GM18502 (cell line): Measurements from ENCODE around the gene HEXD.
"Not testable (repeated sequence)": the region's sequence is repeated elsewhere in the genome, so short reads cannot be mapped to it uniquely, and the experiment has no call there.

Experiments used
- ATAC-seq: cut with Tn5 transposase; IDR thresholded peaks from one replicate; pipeline ENCODE4 v1.9.1; 2021; ENCODE audit warnings: mild to moderate bottlenecking; ENCODE audit not compliant: unreplicated experiment, poor library complexity

Gene HEXD

DNA sequence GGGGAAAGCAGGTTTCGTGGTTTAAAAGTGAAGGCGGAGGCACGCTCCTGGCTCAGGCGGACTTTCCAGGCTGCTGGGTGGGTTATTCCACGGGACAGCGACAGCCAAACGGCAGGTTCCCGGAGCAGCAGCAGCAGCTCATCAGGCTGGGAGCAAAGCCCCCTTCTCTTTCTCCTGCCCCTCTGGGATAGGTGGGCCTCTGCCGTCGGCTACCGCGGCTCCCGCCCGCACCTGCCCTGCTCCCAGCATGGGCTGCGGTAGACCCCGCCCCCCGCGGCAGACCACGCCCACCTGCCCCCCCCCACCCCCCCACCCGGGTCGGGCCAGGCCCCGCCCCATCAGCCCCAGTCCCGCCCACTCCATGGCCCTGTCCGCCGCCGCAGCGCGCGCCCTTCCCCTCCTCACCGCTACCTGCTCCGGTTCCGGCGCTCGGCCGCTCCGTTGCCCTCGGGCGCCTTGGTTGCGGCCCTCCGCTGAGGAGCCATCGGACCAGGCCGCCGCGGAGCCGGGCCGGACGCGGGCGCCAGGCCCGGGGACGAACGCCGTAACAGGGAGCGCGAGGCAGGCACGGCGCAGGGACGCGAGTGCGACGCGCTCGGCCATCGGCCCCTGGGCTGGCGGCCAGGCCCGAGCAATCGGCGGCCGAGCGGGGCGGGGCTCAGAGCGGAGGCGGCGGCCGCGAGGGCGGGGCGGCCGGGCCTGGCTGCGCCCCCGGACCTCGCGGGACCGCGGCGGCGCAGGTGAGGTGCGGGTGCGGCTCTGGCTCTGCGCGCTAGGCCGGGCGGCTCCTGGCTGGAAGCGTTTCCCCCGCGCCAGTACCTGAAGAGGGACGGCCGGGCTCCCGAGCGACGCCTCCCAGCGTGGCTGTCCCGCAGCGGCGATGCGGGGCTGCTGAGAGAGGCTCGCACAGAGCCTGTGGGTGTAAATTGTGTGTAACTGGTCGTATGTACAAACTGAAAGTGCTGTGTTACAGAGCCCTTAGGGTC is at the start of gene HEXD, which contains the start of gene OGFOD3:
TSS of gene HEXD (plus strand) at position 347 of the 986 bp plus-strand sequence. CDS start 1,453 bp downstream, outside the sequence.
TSS of gene OGFOD3 (minus strand) at position 586 of the 986 bp plus-strand sequence. CDS start at position 485, 101 bp downstream.
- ATAC-seq: peak; percentile 88

- no peak for ATAC-seq
These were observed 48.9 kb upstream of the HEXD start for GRCh38 chr17:82369211-82369610.

DNA sequence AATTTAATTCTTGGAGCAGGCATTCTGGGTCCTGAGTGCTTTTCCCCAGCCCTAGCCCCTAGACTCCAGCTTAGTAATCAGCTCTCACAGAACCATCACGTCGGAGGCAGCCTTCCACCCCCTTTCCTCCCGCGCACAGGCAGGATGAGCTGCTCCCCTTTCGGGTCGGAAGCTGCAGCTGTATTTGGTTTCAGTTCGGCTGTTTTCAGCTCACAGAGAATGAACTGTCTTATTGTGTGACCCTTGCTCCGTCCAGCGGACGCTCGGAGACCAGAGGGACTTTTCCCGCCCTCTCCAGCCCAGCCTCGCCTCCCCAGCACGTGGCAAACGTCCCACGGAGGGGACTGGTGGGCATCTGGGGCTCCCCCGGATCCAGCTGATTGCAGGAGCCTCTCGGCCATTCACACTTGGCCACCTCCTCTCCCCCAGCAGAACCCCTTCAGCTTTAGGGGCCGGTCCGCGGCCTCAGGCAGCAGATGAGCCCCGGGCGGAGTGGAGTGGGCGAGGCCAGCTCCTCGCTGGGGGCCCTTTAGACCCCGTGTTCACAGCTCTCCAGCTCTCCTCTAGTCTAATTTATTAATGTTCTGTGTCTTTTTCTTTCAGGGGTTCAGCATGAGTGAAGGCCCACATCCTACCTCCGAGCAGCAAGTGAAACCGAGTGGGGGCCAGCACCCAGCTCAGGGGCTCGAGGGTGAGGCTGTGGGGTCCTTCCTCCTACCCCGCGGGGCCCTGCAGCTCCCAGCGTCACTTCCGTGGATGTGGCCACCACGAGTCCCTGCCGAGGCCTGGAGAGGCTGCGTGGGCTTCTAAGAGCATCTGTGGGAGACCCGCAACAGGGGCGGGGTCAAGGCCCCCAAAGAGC is 47.4 kb upstream of the HEXD start:
- peak; percentile 49 for ATAC-seq

- no peak for ATAC-seq
These were observed 46.6 kb upstream of the HEXD start, which contains the start of gene UTS2R for GRCh38 chr17:82371333-82372248. UTS2R (plus strand) TSS chr17:82371765; CDS start chr17:82374325, 2,560 bp downstream.

GRCh38 chr17:82372249-82373071 is 45.7 kb upstream of the HEXD start:
- no peak for ATAC-seq

GRCh38 chr17:82373072-82373452 is 45.1 kb upstream of the HEXD start:
- not testable (repeated sequence) for ATAC-seq

GRCh38 chr17:82373731-82374625 is 44.2 kb upstream of the HEXD start:
- no peak for ATAC-seq

GRCh38 chr17:82374626-82375331 is 43.4 kb upstream of the HEXD start:
- no peak for ATAC-seq

GRCh38 chr17:82375359-82376041 is 42.6 kb upstream of the HEXD start:
- no peak for ATAC-seq

DNA sequence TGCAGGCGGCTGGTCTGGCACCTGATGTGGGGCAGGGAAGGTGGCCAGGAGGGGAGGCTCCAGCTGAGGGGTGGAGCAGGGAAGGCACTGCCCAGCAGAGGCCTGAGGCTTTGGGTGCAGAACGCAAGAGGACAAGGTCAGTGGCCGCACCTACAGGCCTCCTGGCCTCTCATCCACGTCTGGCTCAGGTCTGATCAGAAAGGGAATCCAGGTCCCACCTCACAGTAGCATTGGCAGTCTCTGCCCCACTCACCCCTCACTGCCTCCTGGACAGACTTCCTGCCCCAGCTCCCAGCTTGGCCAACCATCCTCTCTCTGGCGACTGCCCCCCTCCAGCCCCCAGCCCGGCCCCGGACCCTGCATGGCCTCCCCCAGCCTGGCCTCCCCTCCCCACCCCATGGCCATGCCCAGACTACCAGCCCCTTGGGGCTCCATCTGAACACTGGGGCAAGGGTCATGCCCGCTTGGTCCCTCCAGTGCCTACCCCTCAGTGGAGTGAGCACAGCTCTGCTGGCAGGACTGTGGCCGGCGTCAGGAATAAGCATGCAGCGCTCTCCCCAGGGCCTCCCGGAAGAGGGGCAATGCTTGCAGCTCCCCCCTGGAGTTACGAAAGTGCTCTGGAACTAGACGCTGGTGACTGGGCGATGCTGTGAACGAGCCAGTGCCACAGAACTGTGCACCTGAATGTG is 42.0 kb upstream of the HEXD start:
- no peak for ATAC-seq

DNA sequence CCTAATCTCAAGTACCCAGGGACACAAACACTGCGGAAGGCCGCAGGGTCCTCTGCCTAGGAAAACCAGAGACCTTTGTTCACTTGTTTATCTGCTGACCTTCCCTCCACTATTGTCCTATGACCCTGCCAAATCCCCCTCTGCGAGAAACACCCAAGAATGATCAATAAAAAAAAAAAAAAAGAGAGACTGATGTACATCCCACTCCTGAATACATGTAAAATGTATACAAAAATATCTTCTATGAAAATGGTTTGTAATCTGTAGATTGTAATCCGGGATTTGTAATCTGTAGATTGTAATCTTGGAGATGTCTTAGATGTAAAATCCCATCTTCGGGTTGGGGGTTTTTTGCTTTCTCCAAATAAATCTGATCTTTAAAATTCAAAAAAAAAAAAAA is 40.9 kb upstream of the HEXD start:
- ATAC-seq: not testable (repeated sequence)

DNA sequence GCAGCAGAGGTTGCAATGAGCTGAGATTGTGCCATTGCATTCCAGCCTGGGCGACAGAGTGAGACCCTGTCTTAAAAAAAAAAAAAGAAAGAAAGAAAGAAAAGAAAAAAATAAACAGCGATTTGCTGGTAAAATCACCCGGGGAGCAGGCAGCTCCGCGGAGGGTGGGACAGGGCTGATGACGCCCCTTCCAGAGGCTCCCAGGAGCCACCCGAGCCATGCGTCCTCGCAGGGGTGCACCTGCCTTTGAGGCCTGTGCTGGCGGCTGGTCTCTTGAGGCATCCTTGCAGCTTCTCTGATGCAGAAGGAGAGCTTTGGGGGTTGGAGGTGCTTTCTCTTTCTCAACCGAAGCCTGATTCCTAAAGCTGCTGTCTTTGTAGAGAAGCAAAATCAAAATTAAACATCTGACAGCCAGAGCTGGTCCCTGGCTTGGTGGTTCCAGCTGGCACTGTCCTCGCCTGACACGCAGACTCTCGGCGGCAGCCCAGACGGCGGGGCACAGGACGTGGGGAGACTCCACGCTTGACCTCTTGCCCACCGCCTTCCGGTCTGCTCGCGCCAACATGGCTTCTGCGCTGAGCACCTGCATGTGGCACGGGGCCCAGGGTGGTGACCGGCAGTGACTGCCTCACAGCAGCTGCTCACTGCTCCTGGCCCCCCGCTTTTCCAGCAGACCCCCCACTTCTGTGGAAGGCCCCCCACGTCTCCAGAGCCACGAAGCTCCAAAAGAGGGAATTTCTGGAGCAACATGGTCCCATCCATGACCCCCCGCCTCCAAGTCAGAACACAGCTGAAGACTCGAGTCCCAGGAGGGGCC is 40.0 kb upstream of the HEXD start:
- no peak for ATAC-seq

DNA sequence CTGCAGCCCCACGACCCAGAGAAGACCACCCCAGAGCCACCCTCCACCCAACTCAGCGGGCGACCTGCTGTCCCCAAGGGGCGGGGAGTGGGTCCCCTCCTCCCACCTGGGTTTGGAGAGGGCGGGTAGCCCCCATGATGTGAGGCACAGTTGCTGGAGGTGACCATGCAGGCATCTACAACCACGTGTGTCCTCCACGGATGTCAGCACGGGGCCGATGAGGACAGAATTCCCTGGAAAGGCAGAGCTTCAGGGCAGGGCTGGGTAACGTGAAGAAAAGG is 39.5 kb upstream of the HEXD start:
- ATAC-seq: no peak

GRCh38 chr17:82380860-82381702 is 37.1 kb upstream of the HEXD start:
- no peak for ATAC-seq

- ATAC-seq: not testable (repeated sequence)
These were observed 36.5 kb upstream of the HEXD start for GRCh38 chr17:82381703-82382009.
